B cell (primary cell): ENCODE results near the gene IL26. TPM values are rescaled to one million over a fixed set of nuclear protein-coding genes. Genes with fewer than 3 reads are reported as not detected.

Source experiments
- ATAC-seq: fragments of 200-7000 bp; cut with Tn5 transposase; one replicate; pipeline ENCODE4 v1.10.0; 2021; ENCODE audit warnings: low read depth, mild to moderate bottlenecking, moderate number of reproducible peaks, moderate library complexity
- CTCF ChIA-PET: fragments of 350-600 bp; sonication (Branson Sonifier 250); formaldehyde crosslinking; loops from one replicate; lab custom pipeline; 2021; ENCODE audit warnings: antibody characterized with exemption, inconsistent platforms; lab: Charles Lee
- POLR2A ChIA-PET: fragments of 350-600 bp; sonication (Branson Sonifier 250); formaldehyde crosslinking; loops from one replicate; lab custom pipeline; 2021; ENCODE audit warnings: antibody characterized with exemption; lab: Charles Lee
- DNase-seq: peaks from one replicate; pipeline ENCODE4 v3.0.0; 2013
- H2AFZ ChIP-seq: 2 replicates; pipeline ENCODE4 v1.6.1; 2012; ENCODE audit warnings: mild to moderate bottlenecking, low read depth, low read length; ENCODE audit not compliant: insufficient read depth, poor library complexity, severe bottlenecking
- H3K27ac ChIP-seq, 2 donors: 1 replicate in 1 of 2; 2 replicates in 1 of 2; pipeline ENCODE4 v1.5.1; 2012 to 2013; ENCODE audit warnings: low read length in 2 of 2, mild to moderate bottlenecking in 2 of 2, moderate library complexity in 1 of 2
- H3K27me3 ChIP-seq, 4 experiments: fragments of 200-600 bp in 1 of 4; sonication (generic) in 1 of 4; replicated peaks in 1 of 4; 1 replicate in 2 of 4; 2 replicates in 2 of 4; pipeline versions ENCODE4 v1.6.1 to v1.7.0; 2013 to 2016; ENCODE audit warnings: low read length in 3 of 4, mild to moderate bottlenecking in 2 of 4, mixed read lengths in 1 of 4, moderate library complexity in 1 of 4; ENCODE audit not compliant: insufficient read depth in 4 of 4, control insufficient read depth in 3 of 4; ENCODE audit errors: control extremely low read depth in 1 of 4
- H3K36me3 ChIP-seq, 2 experiments: replicated peaks in 1 of 2; 1 replicate in 1 of 2; 2 replicates in 1 of 2; pipeline versions ENCODE4 v1.6.1 to v1.7.1; 2013; ENCODE audit warnings: low read length in 1 of 2; ENCODE audit not compliant: insufficient read depth in 2 of 2, control insufficient read depth in 1 of 2; ENCODE audit errors: control extremely low read depth in 1 of 2, extremely low read depth in 1 of 2
- H3K4me1 ChIP-seq, 2 donors: fragments of 200-600 bp in 1 of 2; sonication (generic) in 1 of 2; 1 replicate in 1 of 2; 2 replicates in 1 of 2; pipeline versions ENCODE4 v1.5.1 to v1.6.1; 2013 to 2017; ENCODE audit warnings: low read length in 2 of 2; ENCODE audit not compliant: control insufficient read depth in 2 of 2, insufficient read depth in 2 of 2
- H3K4me2 ChIP-seq: replicated peaks from 2 replicates; pipeline ENCODE3; 2012; ENCODE audit warnings: mild to moderate bottlenecking, low read depth, low read length; ENCODE audit not compliant: poor library complexity, severe bottlenecking
- H3K4me3 ChIP-seq, 5 experiments: fragments of 200-600 bp in 1 of 5; sonication (generic) in 1 of 5; 1 replicate in 3 of 5; 2 replicates in 2 of 5; pipeline versions ENCODE4 v1.5.1 to v1.7.0; 2011 to 2016; ENCODE audit warnings: low read length in 4 of 5, mild to moderate bottlenecking in 4 of 5, low read depth in 2 of 5, control low read depth in 1 of 5, moderate library complexity in 1 of 5; ENCODE audit not compliant: insufficient read depth in 1 of 5; ENCODE audit errors: control extremely low read depth in 1 of 5, extremely low read depth in 1 of 5
- H3K79me2 ChIP-seq: fragments of 200-600 bp; sonication (generic); one replicate; pipeline ENCODE4 v1.6.0; 2016; ENCODE audit warnings: low read length; ENCODE audit not compliant: control insufficient read depth, insufficient read depth
- H3K9ac ChIP-seq: fragments of 200-600 bp; sonication (generic); 2 replicates; pipeline ENCODE4 v1.6.1; 2017; ENCODE audit warnings: mild to moderate bottlenecking, low read length, moderate library complexity
- H3K9me3 ChIP-seq, 3 donors: one replicate each; pipeline versions ENCODE4 v1.6.1 to v1.7.1; 2013; ENCODE audit warnings: low read length in 2 of 3; ENCODE audit not compliant: control insufficient read depth in 2 of 3, insufficient read depth in 1 of 3; ENCODE audit errors: control extremely low read depth in 1 of 3
- H4K20me1 ChIP-seq: 2 replicates; pipeline ENCODE4 v1.6.0; 2012; ENCODE audit warnings: mild to moderate bottlenecking, low read length; ENCODE audit not compliant: insufficient read depth, control insufficient read depth, poor library complexity, severe bottlenecking
- H3K27ac Mint-ChIP-seq: one replicate; pipeline ENCODE4 v1.8.0; 2021; ENCODE audit warnings: mixed read lengths
- H3K27me3 Mint-ChIP-seq: one replicate; pipeline ENCODE4 v1.8.0; 2021; ENCODE audit warnings: mixed read lengths
- H3K4me1 Mint-ChIP-seq: one replicate; pipeline ENCODE4 v1.8.0; 2021; ENCODE audit warnings: mixed read lengths
- H3K4me3 Mint-ChIP-seq: one replicate; pipeline ENCODE4 v1.8.0; 2021; ENCODE audit warnings: mixed read lengths
- H3K9me3 Mint-ChIP-seq: one replicate; pipeline ENCODE4 v1.8.0; 2022; ENCODE audit warnings: mixed read lengths; ENCODE audit not compliant: insufficient read depth
- CTCF ChIP-seq: fragments of 200-600 bp; IDR thresholded peaks from one replicate; pipeline ENCODE4 v1.8.0; 2022; ENCODE audit warnings: antibody characterized with exemption, mild to moderate bottlenecking
- EZH2 ChIP-seq: IDR thresholded peaks from 2 replicates; pipeline ENCODE4 v1.6.1; 2012; ENCODE audit warnings: borderline replicate concordance, low read depth, mild to moderate bottlenecking, moderate library complexity, low read length; ENCODE audit not compliant: insufficient read depth, poor library complexity, severe bottlenecking
- WGBS: methylation state at CpG from one replicate; pipeline ENCODE4 v1.1.5; 2013; ENCODE audit warnings: missing lambda C conversion rate; ENCODE audit not compliant: insufficient coverage; 5-methylcytosine and 5-hydroxymethylcytosine counted together
- intact Hi-C: fragments of 100-400 bp; cut with micrococcal nuclease; formaldehyde crosslinking; loops from one replicate; pipeline ENCODE4 v1.10.0; 2022
- polyA plus RNA-seq: library from polyadenylated mRNA; depleted of rRNA; stranded (reverse); fragments of >200 nt; gene quantifications from 2 replicates; pipeline ENCODE4 v1.2.3, GENCODE V29; 2012
- total RNA-seq, 2 donors: library from RNA; stranded (reverse); fragments of 120-200 nt in 1 of 2; gene quantifications; 1 replicate in 1 of 2; 2 replicates in 1 of 2; pipeline versions ENCODE4 v1.2.3 to v1.2.4, GENCODE V29; 2013 to 2022

IL26 gene
- total and polyA plus RNA-seq, 2 donors (not counting 1 experiment from before 2014, with no cell fraction given), result not detected

- no peak overlapping the region for H3K4me3 Mint-ChIP-seq
Measured at GRCh38 chr12:68203460-68203875, 22.1 kb downstream of the IL26 start.

GRCh38 chr12:68200854-68201253 is 24.8 kb downstream of the IL26 start:
- Histone ChIP-seq H3K4me1 (no peaks in the 10 kb centered on the region), H3K36me3 (no peaks in the 10 kb centered on the region), H3K4me2 (no peak overlapping the region), H3K79me2 (no peaks in the 10 kb centered on the region), H3K27ac (no peak overlapping the region), H3K27me3 (no peaks in the 10 kb centered on the region), H4K20me1 (no peaks in the 10 kb centered on the region), H2AFZ (no peak overlapping the region), H3K4me3 (no peak overlapping the region), H3K9me3 (no peaks in the 10 kb centered on the region), H3K9ac (no peak overlapping the region)
- H3K9me3 Mint-ChIP-seq, result no peaks in the 10 kb centered on the region
- 59% methylated on average over 2 of the region's 2 CpGs for WGBS
- CTCF ChIA-PET, result no interaction called here
- POLR2A ChIA-PET, result interaction anchor here (0.6 kb wide), 1 partner anchor 186 kb away, joined by 3 read pairs; no protein-coding TSS in a partner anchor
- TF ChIP-seq CTCF, result no peak
- TF ChIP-seq EZH2, result no peak
- DNase-seq (no peak), ATAC-seq (no peak)
- no peak overlapping the region for H3K27ac Mint-ChIP-seq
- H3K27me3 Mint-ChIP-seq, result peaks cover 5% of the 10 kb centered on the region
- intact Hi-C loops, result no loop called here
- H3K4me1 Mint-ChIP-seq, result no peaks in the 10 kb centered on the region
- H3K4me3 Mint-ChIP-seq, result no peak overlapping the region

More at GRCh38 chr12:68203460-68203875, 22.1 kb downstream of the IL26 start:
- no peaks in the 10 kb centered on the region for H3K9me3 Mint-ChIP-seq
- no peaks in the 10 kb centered on the region for H4K20me1 ChIP-seq
- H3K79me2 ChIP-seq, result no peaks in the 10 kb centered on the region
- H3K9me3 ChIP-seq, result no peaks in the 10 kb centered on the region
- POLR2A ChIA-PET, result no interaction called here
- ATAC-seq, result no peak
- 100% methylated on average over 1 of the region's 5 CpGs for WGBS
- no peak overlapping the region for H3K27ac Mint-ChIP-seq
- H3K4me1 ChIP-seq, result no peaks in the 10 kb centered on the region
- H3K27ac ChIP-seq, result no peak overlapping the region
- CTCF ChIA-PET, result interaction anchor here (0.7 kb wide), 1 partner anchor 570 kb away, joined by 3 read pairs; no protein-coding TSS in a partner anchor
- TF ChIP-seq EZH2, result no peak
- TF ChIP-seq CTCF, result no peak
- no peak for DNase-seq
- no peak overlapping the region for H3K4me3 ChIP-seq
- no peaks in the 10 kb centered on the region for H3K36me3 ChIP-seq
- H3K9ac ChIP-seq, result no peak overlapping the region
- H3K4me1 Mint-ChIP-seq, result no peaks in the 10 kb centered on the region
- H3K4me2 ChIP-seq, result no peak overlapping the region
- no peaks in the 10 kb centered on the region for H3K27me3 ChIP-seq
- peaks cover 5% of the 10 kb centered on the region for H3K27me3 Mint-ChIP-seq
- H2AFZ ChIP-seq, result no peak overlapping the region
- intact Hi-C loops, result no loop called here
